ENCODE results near the gene HPSE2. TPM values are rescaled to one million over a fixed set of nuclear protein-coding genes. Genes with fewer than 3 reads are reported as not detected.

HPSE2 gene
- total RNA-seq, 1 experiment from 2014 or later, result 0.20 TPM

DNA sequence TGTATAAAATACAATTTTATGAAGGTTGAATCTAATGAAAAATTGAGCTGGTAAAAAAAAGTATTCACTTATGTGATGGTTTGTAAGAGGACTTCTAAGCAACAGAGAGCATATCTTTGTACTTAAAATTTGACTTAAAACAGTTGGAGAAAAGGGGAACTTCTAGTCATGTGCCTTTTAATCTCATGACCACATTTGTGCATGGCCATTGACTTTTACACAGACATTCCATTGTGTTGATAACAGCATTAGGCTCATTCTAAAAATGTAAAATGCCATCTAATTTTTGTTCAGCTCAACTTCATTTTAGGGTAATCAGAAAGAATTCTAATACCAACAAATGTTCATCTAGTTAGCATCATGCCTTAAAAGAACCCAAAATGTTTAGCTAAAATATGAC, 119.9 kb downstream of the HPSE2 start:
- no peak for DNase-seq
- TF ChIP-seq, protein P1, sequence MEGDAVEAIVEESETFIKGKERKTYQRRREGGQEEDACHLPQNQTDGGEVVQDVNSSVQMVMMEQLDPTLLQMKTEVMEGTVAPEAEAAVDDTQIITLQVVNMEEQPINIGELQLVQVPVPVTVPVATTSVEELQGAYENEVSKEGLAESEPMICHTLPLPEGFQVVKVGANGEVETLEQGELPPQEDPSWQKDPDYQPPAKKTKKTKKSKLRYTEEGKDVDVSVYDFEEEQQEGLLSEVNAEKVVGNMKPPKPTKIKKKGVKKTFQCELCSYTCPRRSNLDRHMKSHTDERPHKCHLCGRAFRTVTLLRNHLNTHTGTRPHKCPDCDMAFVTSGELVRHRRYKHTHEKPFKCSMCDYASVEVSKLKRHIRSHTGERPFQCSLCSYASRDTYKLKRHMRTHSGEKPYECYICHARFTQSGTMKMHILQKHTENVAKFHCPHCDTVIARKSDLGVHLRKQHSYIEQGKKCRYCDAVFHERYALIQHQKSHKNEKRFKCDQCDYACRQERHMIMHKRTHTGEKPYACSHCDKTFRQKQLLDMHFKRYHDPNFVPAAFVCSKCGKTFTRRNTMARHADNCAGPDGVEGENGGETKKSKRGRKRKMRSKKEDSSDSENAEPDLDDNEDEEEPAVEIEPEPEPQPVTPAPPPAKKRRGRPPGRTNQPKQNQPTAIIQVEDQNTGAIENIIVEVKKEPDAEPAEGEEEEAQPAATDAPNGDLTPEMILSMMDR (conservative IDR thresholded peaks at IDR 0.05), result no peak
- no peaks in the 10 kb centered on the region for H3K4me1 ChIP-seq (ENCODE audit: insufficient read depth, low read length)
- no peak overlapping the region for H2BK120ac ChIP-seq (ENCODE audit: low read depth, low read length, poor library complexity, severe bottlenecking)
- no peak overlapping the region for H2BK20ac ChIP-seq (ENCODE audit: low read depth, low read length, poor library complexity, severe bottlenecking)
- H3K79me1 ChIP-seq (ENCODE audit: insufficient read depth, low read depth, low read length, poor library complexity, severe bottlenecking), result no peaks in the 10 kb centered on the region
- H2AK5ac ChIP-seq (ENCODE audit: insufficient read length, low read length), result no peak overlapping the region
- H2BK12ac ChIP-seq (ENCODE audit: insufficient read length, low read depth, low read length), result no peak overlapping the region
- H4K8ac ChIP-seq (replicated peaks; ENCODE audit: insufficient read length, low read depth, low read length), result no peak overlapping the region
- no peak overlapping the region for H3K4me2 ChIP-seq (ENCODE audit: insufficient read depth, insufficient read length, low read length)
- Mint-ChIP-seq H3K4me1 (peaks cover 0 to 5% of the 10 kb centered on the region in 2 experiments; a peak in 2 of 4 replicates), H3K9me3 (peaks cover 7 to 13% of the 10 kb centered on the region in 2 experiments; a peak in 3 of 5 replicates), H3K4me3 (no peak overlapping the region), H3K36me3 (ENCODE audit: insufficient read depth in 1 of 3, low read depth in 3 of 3) (no peaks in the 10 kb centered on the region), H3K27ac (no peak overlapping the region), H3K27me3 (ENCODE audit: low read depth) (no peaks in the 10 kb centered on the region)
- H4K5ac ChIP-seq (ENCODE audit: insufficient read length, low read depth, low read length), result no peak overlapping the region
- no peaks in the 10 kb centered on the region for H4K20me1 ChIP-seq (ENCODE audit: control insufficient read depth, insufficient read depth, insufficient read length)
- H3K56ac ChIP-seq (ENCODE audit: insufficient read length, low read depth, low read length), result no peak overlapping the region
- no peaks in the 10 kb centered on the region for H3K27me3 ChIP-seq (ENCODE audit: insufficient read depth, low read length)
- no peaks in the 10 kb centered on the region for H3K23me2 ChIP-seq (ENCODE audit: insufficient read length, low read depth, low read length, poor library complexity, severe bottlenecking)
- H3K4ac ChIP-seq (ENCODE audit: low read depth, low read length), result no peak overlapping the region
- no peak overlapping the region for H4K91ac ChIP-seq (ENCODE audit: insufficient read length, low read depth, low read length)
- H2BK15ac ChIP-seq (ENCODE audit: low read depth, low read length), result no peak overlapping the region
- H2AFZ ChIP-seq (ENCODE audit: low read length), result no peak overlapping the region
- no peak overlapping the region for H3K23ac ChIP-seq (ENCODE audit: insufficient read length, low read depth, low read length)
- H3K27ac ChIP-seq (ENCODE audit: insufficient read length, low read depth, low read length), result no peak overlapping the region
- H3K18ac ChIP-seq (ENCODE audit: insufficient read length, low read depth, low read length), result no peak overlapping the region
- H2BK5ac ChIP-seq (ENCODE audit: insufficient read length, low read length), result no peak overlapping the region
- no peak overlapping the region for H3K9ac ChIP-seq (ENCODE audit: extremely low read depth, insufficient read length, low read length)
- no peaks in the 10 kb centered on the region for H3K79me2 ChIP-seq (ENCODE audit: insufficient read depth, low read length)
- H3K14ac ChIP-seq (ENCODE audit: insufficient read depth, low read length), result no peak overlapping the region
- H3K9me3 ChIP-seq (ENCODE audit: control insufficient read depth, low read depth, low read length), result no peaks in the 10 kb centered on the region
- H3T11ph ChIP-seq (ENCODE audit: low read length), result no peak overlapping the region
